HG03103 (cell line): Measurements from ENCODE around the gene CCL15.

Experiments
- ATAC-seq: cut with Tn5 transposase; IDR thresholded peaks from one replicate; pipeline ENCODE4 v1.9.1; 2021; ENCODE audit warnings: low read depth; ENCODE audit not compliant: unreplicated experiment

The CCL15 gene

DNA sequence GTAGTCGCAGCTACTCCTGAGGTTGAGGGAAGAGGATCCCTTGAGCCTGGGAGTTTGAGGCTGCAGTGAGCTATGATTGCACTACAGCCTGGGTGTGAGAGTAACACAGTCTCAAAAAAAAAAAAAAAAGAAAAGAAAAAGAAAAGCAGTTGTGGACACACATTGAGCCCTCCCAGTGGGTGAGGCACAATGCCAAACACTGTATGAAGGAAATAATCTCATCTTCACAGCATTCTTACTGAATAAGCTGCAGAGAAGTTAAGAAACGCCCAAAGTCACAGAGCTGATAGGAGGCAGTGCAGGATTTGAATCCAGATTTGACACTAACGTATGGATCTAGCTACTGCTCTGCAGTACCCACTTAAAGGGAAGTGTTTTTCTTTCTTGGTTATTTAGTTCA lies 52.0 kb downstream of the CCL15 start:
- no peak for ATAC-seq

DNA sequence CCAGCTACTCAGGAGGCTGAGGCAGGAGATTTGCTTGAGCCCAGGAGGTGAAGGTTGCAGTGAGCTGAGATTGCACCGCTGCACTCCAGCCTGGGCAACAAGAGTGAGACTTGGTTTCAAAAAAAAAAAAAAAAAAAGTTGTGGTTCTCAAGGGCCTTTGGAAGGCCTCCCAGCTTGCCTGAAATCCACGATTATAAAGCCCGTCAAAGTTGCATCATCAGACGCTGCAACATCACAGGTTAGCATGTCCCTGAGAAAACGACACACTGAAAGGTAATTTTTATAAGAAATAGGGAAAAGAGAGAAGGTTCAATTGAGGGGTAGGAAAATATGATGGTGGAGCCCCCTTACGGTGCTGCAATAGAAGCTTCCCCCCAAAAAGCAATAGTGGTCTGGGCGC lies 53.3 kb downstream of the CCL15 start:
- ATAC-seq = no peak
